H1 (cell line): ENCODE data around the gene EYA4. TPM values are rescaled to one million over a fixed set of nuclear protein-coding genes. Genes with fewer than 3 reads are reported as not detected.
A peak's percentile ranks its signal among the peaks of the same experiment; 100 is the strongest.

Experiments
- ASH2L ChIP-seq: fragments of 200-600, 300-600 bp; sonication (generic); IDR thresholded peaks from one replicate; pipeline ENCODE4 v1.7.1; 2017; ENCODE audit warnings: low read length
- BCL11A ChIP-seq, 2 experiments: IDR thresholded peaks; one replicate each; pipeline ENCODE4 v1.6.1; 2011; ENCODE audit warnings: low read depth in 2 of 2, low read length in 2 of 2, mild to moderate bottlenecking in 2 of 2
- BRCA1 ChIP-seq: IDR thresholded peaks from 2 replicates; pipeline ENCODE4 v1.6.1; 2012; ENCODE audit warnings: low read depth, low read length, improper control_type of control experiment
- CBX8 ChIP-seq: fragments of 300-800, 300-1000 bp; sonication (generic); IDR thresholded peaks from 2 replicates; pipeline ENCODE4 v1.7.1; 2016; ENCODE audit warnings: low read depth, low read length, borderline replicate concordance
- CTCF ChIP-seq, 3 experiments: IDR thresholded peaks; 1 replicate in 2 of 3; 2 replicates in 1 of 3; pipeline versions ENCODE4 v1.5.1 to v1.6.1; 2011; ENCODE audit warnings: low read length in 3 of 3, mild to moderate bottlenecking in 3 of 3, inconsistent platforms in 2 of 3, low read depth in 1 of 3, moderate library complexity in 1 of 3; ENCODE audit not compliant: insufficient read depth in 1 of 3; ENCODE audit errors: control extremely low read depth in 1 of 3
- EP300 ChIP-seq, 2 experiments: IDR thresholded peaks; 1 replicate in 1 of 2; 2 replicates in 1 of 2; pipeline ENCODE4 v1.6.1; 2011 to 2012; ENCODE audit warnings: low read depth in 2 of 2, low read length in 2 of 2, mild to moderate bottlenecking in 2 of 2, borderline replicate concordance in 1 of 2, inconsistent platforms in 1 of 2, moderate library complexity in 1 of 2
- EZH2 ChIP-seq: fragments of 200-600 bp; sonication (generic); IDR thresholded peaks from 2 replicates; pipeline ENCODE4 v1.7.1; 2012; ENCODE audit warnings: low read depth, mild to moderate bottlenecking, moderate library complexity, low read length, inconsistent platforms; ENCODE audit not compliant: severe bottlenecking
- FOSL1 ChIP-seq: IDR thresholded peaks from 2 replicates; pipeline ENCODE4 v1.6.1; 2011; ENCODE audit warnings: mild to moderate bottlenecking, low read depth, low read length, moderate library complexity; ENCODE audit not compliant: insufficient read depth
- HDAC2 ChIP-seq, 2 experiments: fragments of 300-600 bp in 1 of 2; sonication (generic) in 1 of 2; IDR thresholded peaks; 2 replicates each; pipeline ENCODE4 v1.6.1; 2011 to 2012; ENCODE audit warnings: low read depth in 2 of 2, low read length in 2 of 2, mild to moderate bottlenecking in 2 of 2, moderate library complexity in 2 of 2, borderline replicate concordance in 1 of 2, inconsistent platforms in 1 of 2
- KDM1A ChIP-seq: fragments of 200-600, 300-600 bp; sonication (generic); IDR thresholded peaks from 2 replicates; pipeline ENCODE4 v1.7.1; 2016; ENCODE audit warnings: mild to moderate bottlenecking, low read length, borderline replicate concordance
- KDM4A ChIP-seq: IDR thresholded peaks from one replicate; pipeline ENCODE4 v1.7.1; 2012; ENCODE audit warnings: low read depth, mild to moderate bottlenecking, moderate library complexity, low read length, inconsistent platforms; ENCODE audit not compliant: severe bottlenecking
- KDM5A ChIP-seq: fragments of 200-600 bp; IDR thresholded peaks from 2 replicates; pipeline ENCODE4 v1.7.1; 2012; ENCODE audit warnings: mild to moderate bottlenecking, low read length, inconsistent platforms, mixed read lengths
- MAFK ChIP-seq: IDR thresholded peaks from 2 replicates; pipeline ENCODE4 v1.6.1; 2012; ENCODE audit warnings: low read depth, mild to moderate bottlenecking, improper control_type of control experiment, low read length
- POLR2AphosphoS5 ChIP-seq: IDR thresholded peaks from 2 replicates; pipeline ENCODE4 v1.6.1; 2011; ENCODE audit warnings: low read depth, low read length
- POU5F1 ChIP-seq: IDR thresholded peaks from 2 replicates; pipeline ENCODE4 v1.6.1; 2011; ENCODE audit warnings: low read depth, mild to moderate bottlenecking, low read length, moderate library complexity
- SAP30 ChIP-seq: fragments of 300-600 bp; sonication (generic); IDR thresholded peaks from 2 replicates; pipeline ENCODE4 v1.7.1; 2012; ENCODE audit warnings: low read length, moderate library complexity, mild to moderate bottlenecking, inconsistent platforms; ENCODE audit not compliant: insufficient read depth, insufficient replicate concordance
- SIN3A ChIP-seq, 2 experiments: IDR thresholded peaks in 1 of 2; conservative IDR thresholded peaks in 1 of 2; 2 replicates each; pipeline ENCODE4 v1.6.1; 2011 to 2012; ENCODE audit warnings: low read length in 2 of 2, improper control_type of control experiment in 1 of 2, low read depth in 1 of 2, mild to moderate bottlenecking in 1 of 2
- SIX5 ChIP-seq: IDR thresholded peaks from 2 replicates; pipeline ENCODE4 v1.6.1; 2011; ENCODE audit warnings: mild to moderate bottlenecking, low read depth, low read length
- SRF ChIP-seq: IDR thresholded peaks from 2 replicates; pipeline ENCODE4 v1.6.1; 2011; ENCODE audit warnings: mild to moderate bottlenecking, low read depth, low read length, moderate library complexity
- USF2 ChIP-seq: IDR thresholded peaks from 2 replicates; pipeline ENCODE4 v1.6.1; 2011; ENCODE audit warnings: low read length, improper control_type of control experiment
- polyA plus RNA-seq, 7 experiments: library from polyadenylated mRNA; depleted of rRNA in 3 of 7; stranded (reverse) in 5 of 7; unstranded in 2 of 7; fragments of >200 nt in 5 of 7; fragments of 200-250 nt in 2 of 7; gene quantifications; 1 replicate in 5 of 7; 2 replicates in 1 of 7; 4 replicates in 1 of 7; pipeline versions ENCODE4 v1.2.1 to v1.2.3, GENCODE V29; 2011 to 2013; ENCODE audit warnings: missing spikeins in 2 of 7, mixed read lengths in 2 of 7
- total RNA-seq: library from RNA; stranded (reverse); fragmentation: NEBNext Ultra II Directional; extraction: Animal tissue kit (Norgen Biotek cat#: 25700); gene quantifications from 2 replicates; pipeline ENCODE4 v1.2.1, GENCODE V29; 2021

Gene EYA4
- total and polyA plus RNA-seq, 2 of the 8 experiments (the other 6 are each of a cell fraction or from before 2014, with no cell fraction given) = 0.06 to 0.17 TPM

GRCh38 chr6:133241901-133242636, 912 bp downstream of the EYA4 start (continued):
- TF ChIP-seq SAP30 = no peak
- no peak for TF ChIP-seq BRCA1
- TF ChIP-seq BCL11A (IDR thresholded peaks at IDR 0.05; ENCODE audit: low read depth in 2 of 2, low read length in 2 of 2) = no peak
- no peak for TF ChIP-seq SRF
- TF ChIP-seq KDM4A = peak; percentile 55
- peak; percentile 92 for TF ChIP-seq EZH2
- no peak for TF ChIP-seq POLR2AphosphoS5
- no peak for TF ChIP-seq USF2
- no peak for TF ChIP-seq CTCF (IDR thresholded peaks at IDR 0.05; ENCODE audit: control extremely low read depth in 1 of 3, insufficient read depth in 1 of 3, low read depth in 1 of 3, low read length in 3 of 3)
- no peak for TF ChIP-seq CBX8
- no peak for TF ChIP-seq FOSL1
- no peak for TF ChIP-seq EP300 (IDR thresholded peaks at IDR 0.05; ENCODE audit: borderline replicate concordance in 1 of 2, low read depth in 2 of 2, low read length in 2 of 2)
- no peak for TF ChIP-seq POU5F1
- TF ChIP-seq SIX5 = no peak
- TF ChIP-seq KDM5A = no peak
- no peak for TF ChIP-seq HDAC2 (IDR thresholded peaks at IDR 0.05; ENCODE audit: borderline replicate concordance in 1 of 2, low read depth in 2 of 2, low read length in 2 of 2)
- TF ChIP-seq SIN3A (conservative IDR thresholded peaks at IDR 0.05 in 1 of 2, IDR thresholded peaks at IDR 0.05 in 1 of 2; ENCODE audit: low read depth in 1 of 2, low read length in 2 of 2) = no peak
- TF ChIP-seq MAFK = no peak
- TF ChIP-seq KDM1A = peak; percentile 74
- TF ChIP-seq ASH2L = no peak
